DND-41 (cell line): ENCODE measurements around the gene CPNE1.

Source experiments
- EZH2 ChIP-seq: IDR thresholded peaks from 3 replicates; pipeline ENCODE4 v1.6.1; 2012; ENCODE audit warnings: borderline replicate concordance, low read depth, mild to moderate bottlenecking, moderate library complexity, low read length, inconsistent platforms; ENCODE audit not compliant: severe bottlenecking
- TF ChIP-seq, protein P1 (sequence below): IDR thresholded peaks from 2 replicates; pipeline ENCODE4 v1.5.1; 2012; ENCODE audit warnings: borderline replicate concordance, low read length, moderate library complexity, mild to moderate bottlenecking; ENCODE audit not compliant: poor library complexity, severe bottlenecking; ENCODE audit errors: extremely low read depth

DNA sequence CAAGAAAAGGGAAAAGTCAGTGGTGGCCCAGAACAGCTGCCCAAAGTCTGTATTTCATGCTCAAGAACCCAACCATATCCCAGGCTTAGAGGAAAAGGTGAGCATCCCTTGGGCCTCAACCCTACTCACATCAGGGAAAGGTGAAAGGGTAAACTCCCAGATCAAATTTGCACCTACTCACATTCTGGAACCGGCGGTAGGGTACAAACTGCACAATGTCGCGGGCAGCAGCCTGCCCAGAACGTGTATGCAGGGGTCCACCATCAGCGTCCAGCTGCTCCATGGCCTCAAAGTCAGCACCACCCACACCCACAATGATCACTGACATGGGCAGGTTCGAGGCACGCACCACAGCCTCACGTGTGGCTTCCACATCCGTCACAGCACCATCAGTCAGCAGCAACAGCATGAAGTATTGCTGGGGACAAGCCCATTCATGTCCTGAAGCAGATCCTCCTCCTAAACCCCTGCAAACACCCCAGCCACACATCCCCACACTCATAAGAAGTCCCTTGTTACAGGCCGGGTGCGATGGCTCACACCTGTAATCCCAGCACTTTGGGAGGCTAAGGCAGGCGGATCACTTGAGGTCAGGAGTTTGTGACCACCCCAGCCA lies 38.2 kb downstream of the CPNE1 start:
- TF ChIP-seq, protein P1, sequence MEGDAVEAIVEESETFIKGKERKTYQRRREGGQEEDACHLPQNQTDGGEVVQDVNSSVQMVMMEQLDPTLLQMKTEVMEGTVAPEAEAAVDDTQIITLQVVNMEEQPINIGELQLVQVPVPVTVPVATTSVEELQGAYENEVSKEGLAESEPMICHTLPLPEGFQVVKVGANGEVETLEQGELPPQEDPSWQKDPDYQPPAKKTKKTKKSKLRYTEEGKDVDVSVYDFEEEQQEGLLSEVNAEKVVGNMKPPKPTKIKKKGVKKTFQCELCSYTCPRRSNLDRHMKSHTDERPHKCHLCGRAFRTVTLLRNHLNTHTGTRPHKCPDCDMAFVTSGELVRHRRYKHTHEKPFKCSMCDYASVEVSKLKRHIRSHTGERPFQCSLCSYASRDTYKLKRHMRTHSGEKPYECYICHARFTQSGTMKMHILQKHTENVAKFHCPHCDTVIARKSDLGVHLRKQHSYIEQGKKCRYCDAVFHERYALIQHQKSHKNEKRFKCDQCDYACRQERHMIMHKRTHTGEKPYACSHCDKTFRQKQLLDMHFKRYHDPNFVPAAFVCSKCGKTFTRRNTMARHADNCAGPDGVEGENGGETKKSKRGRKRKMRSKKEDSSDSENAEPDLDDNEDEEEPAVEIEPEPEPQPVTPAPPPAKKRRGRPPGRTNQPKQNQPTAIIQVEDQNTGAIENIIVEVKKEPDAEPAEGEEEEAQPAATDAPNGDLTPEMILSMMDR = no peak
- no peak for TF ChIP-seq EZH2
